H9 (cell line): Measurements from ENCODE around the gene GARNL3. TPM values are rescaled to one million over a fixed set of nuclear protein-coding genes. Genes with fewer than 3 reads are reported as not detected.
A peak's percentile ranks its signal among the peaks of the same experiment; 100 is the strongest.

ENCODE experiments used
- DNase-seq: peaks from one replicate; pipeline ENCODE4 v3.0.0-alpha.2; 2017
- H2AFZ ChIP-seq: one replicate; pipeline ENCODE4 v1.6.1; 2013; ENCODE audit warnings: mild to moderate bottlenecking, low read length, control low read depth, moderate library complexity
- H2AK5ac ChIP-seq: 2 replicates; pipeline ENCODE4 v1.6.1; 2013; ENCODE audit warnings: low read length, control low read depth, mixed read lengths; ENCODE audit not compliant: insufficient read length
- H2BK120ac ChIP-seq: one replicate; pipeline ENCODE4 v1.6.1; 2013; ENCODE audit warnings: low read depth, mild to moderate bottlenecking, low read length, control low read depth, inconsistent platforms; ENCODE audit not compliant: poor library complexity, severe bottlenecking
- H2BK12ac ChIP-seq: 2 replicates; pipeline ENCODE4 v1.6.1; 2013; ENCODE audit warnings: low read length, control low read depth, mixed read lengths, low read depth; ENCODE audit not compliant: insufficient read length
- H2BK15ac ChIP-seq: 2 replicates; pipeline ENCODE4 v1.6.1; 2013; ENCODE audit warnings: low read depth, low read length, control low read depth
- H2BK20ac ChIP-seq: one replicate; pipeline ENCODE4 v1.6.1; 2013; ENCODE audit warnings: low read depth, mild to moderate bottlenecking, low read length, control low read depth, inconsistent platforms; ENCODE audit not compliant: poor library complexity, severe bottlenecking
- H2BK5ac ChIP-seq: 2 replicates; pipeline ENCODE4 v1.6.1; 2013; ENCODE audit warnings: low read length, control low read depth, mixed read lengths; ENCODE audit not compliant: insufficient read length
- H3K14ac ChIP-seq: 2 replicates; pipeline ENCODE4 v1.6.1; 2013; ENCODE audit warnings: low read length, control low read depth; ENCODE audit not compliant: insufficient read depth
- H3K18ac ChIP-seq: 2 replicates; pipeline ENCODE4 v1.6.1; 2013; ENCODE audit warnings: low read depth, mild to moderate bottlenecking, mixed read lengths, low read length, control low read depth; ENCODE audit not compliant: insufficient read length
- H3K23ac ChIP-seq: 2 replicates; pipeline ENCODE4 v1.6.1; 2013; ENCODE audit warnings: low read length, control low read depth, mixed read lengths, low read depth; ENCODE audit not compliant: insufficient read length
- H3K23me2 ChIP-seq: 2 replicates; pipeline ENCODE4 v1.6.1; 2013; ENCODE audit warnings: low read depth, mild to moderate bottlenecking, mixed read lengths, low read length, control low read depth; ENCODE audit not compliant: insufficient read length, poor library complexity, severe bottlenecking
- H3K27ac ChIP-seq: 2 replicates; pipeline ENCODE4 v1.5.1; 2013; ENCODE audit warnings: low read length, control low read depth, mixed read lengths, low read depth; ENCODE audit not compliant: insufficient read length
- H3K27me3 ChIP-seq: 2 replicates; pipeline ENCODE4 v1.6.1; 2013; ENCODE audit warnings: low read length, control low read depth, inconsistent platforms; ENCODE audit not compliant: insufficient read depth
- H3K4ac ChIP-seq: 2 replicates; pipeline ENCODE4 v1.6.1; 2013; ENCODE audit warnings: low read depth, mild to moderate bottlenecking, control low read depth, inconsistent platforms, low read length, moderate library complexity
- H3K4me1 ChIP-seq: 2 replicates; pipeline ENCODE4 v1.6.1; 2013; ENCODE audit warnings: low read length, control low read depth, inconsistent platforms; ENCODE audit not compliant: insufficient read depth
- H3K4me2 ChIP-seq: 2 replicates; pipeline ENCODE4 v1.6.1; 2013; ENCODE audit warnings: low read length, control low read depth, mixed read lengths; ENCODE audit not compliant: insufficient read length, insufficient read depth
- H3K56ac ChIP-seq: 2 replicates; pipeline ENCODE4 v1.6.1; 2013; ENCODE audit warnings: low read depth, mild to moderate bottlenecking, mixed read lengths, low read length, control low read depth; ENCODE audit not compliant: insufficient read length
- H3K79me1 ChIP-seq: 2 replicates; pipeline ENCODE4 v1.6.1; 2013; ENCODE audit warnings: low read depth, mild to moderate bottlenecking, moderate library complexity, low read length, control low read depth, inconsistent platforms; ENCODE audit not compliant: insufficient read depth, poor library complexity, severe bottlenecking
- H3K79me2 ChIP-seq: 2 replicates; pipeline ENCODE4 v1.6.1; 2013; ENCODE audit warnings: low read length, control low read depth, inconsistent platforms; ENCODE audit not compliant: insufficient read depth
- H3K9ac ChIP-seq: 2 replicates; pipeline ENCODE4 v1.6.1; 2013; ENCODE audit warnings: low read length, control low read depth, mixed read lengths; ENCODE audit not compliant: insufficient read length; ENCODE audit errors: extremely low read depth
- H3K9me3 ChIP-seq: one replicate; pipeline ENCODE4 v1.6.1; 2013; ENCODE audit warnings: low read depth, low read length, inconsistent platforms; ENCODE audit not compliant: control insufficient read depth
- H3T11ph ChIP-seq: one replicate; pipeline ENCODE4 v1.6.1; 2013; ENCODE audit warnings: mild to moderate bottlenecking, low read length, control low read depth, inconsistent platforms
- H4K20me1 ChIP-seq: one replicate; pipeline ENCODE4 v1.6.1; 2013; ENCODE audit not compliant: control insufficient read depth, insufficient read length, insufficient read depth
- H4K5ac ChIP-seq: 2 replicates; pipeline ENCODE4 v1.6.1; 2013; ENCODE audit warnings: low read depth, mild to moderate bottlenecking, mixed read lengths, low read length, control low read depth; ENCODE audit not compliant: insufficient read length
- H4K8ac ChIP-seq: replicated peaks from 2 replicates; pipeline ENCODE4 v1.6.1; 2013; ENCODE audit warnings: low read length, control low read depth, mixed read lengths, low read depth; ENCODE audit not compliant: insufficient read length
- H4K91ac ChIP-seq: 2 replicates; pipeline ENCODE4 v1.6.1; 2013; ENCODE audit warnings: low read depth, mild to moderate bottlenecking, moderate library complexity, mixed read lengths, low read length, control low read depth; ENCODE audit not compliant: insufficient read length
- H3K27ac Mint-ChIP-seq, 3 experiments: 2 replicates in 2 of 3; 3 replicates in 1 of 3; pipeline ENCODE4 v1.8.0; 2020 to 2021; ENCODE audit warnings: mixed read lengths in 3 of 3, mild to moderate bottlenecking in 1 of 3, moderate library complexity in 1 of 3
- H3K27me3 Mint-ChIP-seq: 2 replicates; pipeline ENCODE4 v1.8.0; 2021; ENCODE audit warnings: low read depth, mild to moderate bottlenecking, moderate library complexity, mixed read lengths
- H3K36me3 Mint-ChIP-seq, 3 experiments: 2 replicates in 2 of 3; 3 replicates in 1 of 3; pipeline ENCODE4 v1.8.0; 2020 to 2021; ENCODE audit warnings: low read depth in 3 of 3, mixed read lengths in 3 of 3; ENCODE audit not compliant: insufficient read depth in 1 of 3
- H3K4me1 Mint-ChIP-seq, 2 experiments: 2 replicates each; pipeline ENCODE4 v1.8.0; 2020; ENCODE audit warnings: mixed read lengths in 2 of 2
- H3K4me3 Mint-ChIP-seq, 2 experiments: 2 replicates in 1 of 2; 3 replicates in 1 of 2; pipeline ENCODE4 v1.8.0; 2020 to 2021; ENCODE audit warnings: mild to moderate bottlenecking in 2 of 2, mixed read lengths in 2 of 2, moderate library complexity in 1 of 2
- H3K9me3 Mint-ChIP-seq, 2 experiments: 2 replicates in 1 of 2; 3 replicates in 1 of 2; pipeline ENCODE4 v1.8.0; 2020; ENCODE audit warnings: mild to moderate bottlenecking in 2 of 2, mixed read lengths in 2 of 2, moderate library complexity in 1 of 2
- WGBS: extraction: QIAGEN DNeasy Blood & Tissue Kit; methylation state at CpG from one replicate; pipeline ENCODE4 v1.1.7; 2013; ENCODE audit warnings: missing lambda C conversion rate, low lambda C conversion rate, mixed read lengths; ENCODE audit not compliant: insufficient read length; ENCODE audit errors: extremely low coverage; 5-methylcytosine and 5-hydroxymethylcytosine counted together
- total RNA-seq: library from RNA; stranded (reverse); gene quantifications from 2 replicates; pipeline ENCODE4 v1.2.1, GENCODE V29; 2021
- TF ChIP-seq, protein P1 (sequence below): fragments of 200-600 bp; sonication (generic); conservative IDR thresholded peaks from 3 replicates; pipeline ENCODE4 v1.8.0; 2021; ENCODE audit warnings: antibody characterized with exemption, mild to moderate bottlenecking

Gene GARNL3
- total RNA-seq, 1 experiment from 2014 or later: 8.7 TPM

DNA sequence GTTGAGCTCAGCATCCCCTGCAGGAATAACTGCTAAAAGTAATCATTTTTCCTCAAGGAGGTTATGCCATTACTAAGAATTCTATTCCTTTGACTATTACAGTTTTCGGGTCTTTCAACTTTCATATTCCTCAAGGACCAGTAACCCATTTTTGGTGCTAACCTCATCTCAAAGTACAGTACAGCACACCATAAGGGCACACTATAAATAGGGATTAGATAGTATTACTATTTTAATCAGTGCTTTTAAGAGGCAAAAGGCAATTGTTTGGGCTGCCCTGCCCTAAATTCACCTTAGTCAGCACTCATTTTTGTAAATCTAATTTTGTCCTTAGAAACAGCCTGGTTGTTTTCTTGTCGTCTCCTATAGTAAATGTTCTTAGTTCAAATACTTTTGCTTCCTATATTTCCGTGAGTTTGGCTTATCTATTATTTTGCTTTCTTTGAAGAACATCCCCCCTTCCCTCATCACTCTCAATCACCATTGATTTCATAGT is 13.6 kb upstream of the GARNL3 start:
- Histone ChIP-seq H3K79me2 (no peaks in the 10 kb centered on the region), H2BK12ac (no peak overlapping the region), H3K23me2 (no peaks in the 10 kb centered on the region), H3T11ph (no peak overlapping the region), H2AFZ (no peak overlapping the region), H3K56ac (no peak overlapping the region), H3K79me1 (no peaks in the 10 kb centered on the region), H3K4me2 (no peak overlapping the region), H2BK120ac (no peak overlapping the region), H2AK5ac (no peak overlapping the region), H3K4me1 (peaks cover 12% of the 10 kb centered on the region; the same call in 1 of the 2 replicates), H3K9me3 (no peaks in the 10 kb centered on the region), H3K23ac (no peak overlapping the region), H3K27me3 (no peaks in the 10 kb centered on the region), H3K18ac (no peak overlapping the region), H3K27ac (no peak overlapping the region), H3K9ac (no peak overlapping the region), H4K91ac (no peak overlapping the region), H4K5ac (no peak overlapping the region), H3K14ac (no peak overlapping the region), H3K4ac (no peak overlapping the region), H4K20me1 (no peaks in the 10 kb centered on the region), H2BK5ac (no peak overlapping the region), H2BK20ac (no peak overlapping the region), H4K8ac (no peak overlapping the region), H2BK15ac (no peak overlapping the region)
- peaks cover 4 to 8% of the 10 kb centered on the region in 2 experiments; a peak in 3 of 5 replicates for H3K9me3 Mint-ChIP-seq
- peaks cover 5 to 33% (median 29%) of the 10 kb centered on the region in 3 experiments; a peak in 6 of 7 replicates for H3K36me3 Mint-ChIP-seq
- DNase-seq: no peak
- peak overlapping the region in 1 of 3 experiments; percentile 24; a peak in 1 of 7 replicates for H3K27ac Mint-ChIP-seq
- no CpG with 5 or more reads among the region's 3 CpGs for WGBS
- no peak overlapping the region for H3K4me3 Mint-ChIP-seq
- H3K4me1 Mint-ChIP-seq: peaks cover 51 to 53% of the 10 kb centered on the region in 2 experiments
- TF ChIP-seq, protein P1, sequence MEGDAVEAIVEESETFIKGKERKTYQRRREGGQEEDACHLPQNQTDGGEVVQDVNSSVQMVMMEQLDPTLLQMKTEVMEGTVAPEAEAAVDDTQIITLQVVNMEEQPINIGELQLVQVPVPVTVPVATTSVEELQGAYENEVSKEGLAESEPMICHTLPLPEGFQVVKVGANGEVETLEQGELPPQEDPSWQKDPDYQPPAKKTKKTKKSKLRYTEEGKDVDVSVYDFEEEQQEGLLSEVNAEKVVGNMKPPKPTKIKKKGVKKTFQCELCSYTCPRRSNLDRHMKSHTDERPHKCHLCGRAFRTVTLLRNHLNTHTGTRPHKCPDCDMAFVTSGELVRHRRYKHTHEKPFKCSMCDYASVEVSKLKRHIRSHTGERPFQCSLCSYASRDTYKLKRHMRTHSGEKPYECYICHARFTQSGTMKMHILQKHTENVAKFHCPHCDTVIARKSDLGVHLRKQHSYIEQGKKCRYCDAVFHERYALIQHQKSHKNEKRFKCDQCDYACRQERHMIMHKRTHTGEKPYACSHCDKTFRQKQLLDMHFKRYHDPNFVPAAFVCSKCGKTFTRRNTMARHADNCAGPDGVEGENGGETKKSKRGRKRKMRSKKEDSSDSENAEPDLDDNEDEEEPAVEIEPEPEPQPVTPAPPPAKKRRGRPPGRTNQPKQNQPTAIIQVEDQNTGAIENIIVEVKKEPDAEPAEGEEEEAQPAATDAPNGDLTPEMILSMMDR: no peak
- H3K27me3 Mint-ChIP-seq: no peaks in the 10 kb centered on the region; the same call in 1 of the 2 replicates
